HCT116 (cell line): ENCODE results near the gene TLE7. TPM values are rescaled to one million over a fixed set of nuclear protein-coding genes. Genes with fewer than 3 reads are reported as not detected.

Source experiments
- ATAC-seq: fragments of 200-7000 bp; cut with Tn5 transposase; 2 replicates; pipeline ENCODE4 v1.9.1; 2020; ENCODE audit warnings: mild to moderate bottlenecking, moderate library complexity
- BruUV-seq: library from RNA; stranded (reverse); fragments of 400-500 nt; replicated peaks from 2 replicates; lab custom pipeline; 2021; lab: Mats Ljungman, UMichigan
- CTCF ChIA-PET: fragments of 300-600 bp; sonication (Branson Sonifier 250); formaldehyde crosslinking; loops from one replicate; lab custom pipeline; 2021; ENCODE audit warnings: antibody characterized with exemption; lab: Charles Lee
- POLR2A ChIA-PET: fragments of 300-600, 350-600 bp; sonication (Branson Sonifier 250); formaldehyde crosslinking; loops from one replicate; lab custom pipeline; 2021; ENCODE audit warnings: antibody characterized with exemption; lab: Charles Lee
- RAD21 ChIA-PET, 2 experiments: fragments of 300-600 bp; sonication (Branson Sonifier 250); formaldehyde crosslinking; loops; one replicate each; lab custom pipeline; 2023; ENCODE audit warnings: low total read pairs in 2 of 2; ENCODE audit not compliant: uncharacterized antibody in 2 of 2, unreplicated experiment in 2 of 2, low non-redundant PET in 1 of 2; lab: Charles Lee
- DNase-seq: peaks from one replicate; pipeline ENCODE4 v3.0.0-alpha.2; 2010; ENCODE audit warnings: low read depth, low spot score
- H2AFZ ChIP-seq: fragments of 200-600 bp; shearing (Covaris generic), sonication (generic); 2 replicates; pipeline ENCODE4 v1.6.1; 2017; ENCODE audit warnings: low read depth, mixed run types, mixed read lengths, antibody characterized with exemption, low read length; ENCODE audit not compliant: poor library complexity, severe bottlenecking
- H3K27ac ChIP-seq: 2 replicates; pipeline ENCODE4 v1.5.1; 2012; ENCODE audit warnings: low read depth, low read length
- H3K27me3 ChIP-seq: fragments of 200-600 bp; sonication (generic); 2 replicates; pipeline ENCODE4 v1.6.1; 2016; ENCODE audit warnings: mixed run types, low read length, mixed read lengths; ENCODE audit not compliant: insufficient read depth
- H3K36me3 ChIP-seq, 2 experiments: fragments of 200-500 bp in 1 of 2; fragments of 200-600 bp in 1 of 2; sonication (Bioruptor generic) in 1 of 2; sonication (generic) in 1 of 2; 2 replicates each; pipeline versions ENCODE4 v1.5.1 to v1.6.1; 2014 to 2016; ENCODE audit warnings: low read length in 2 of 2, inconsistent platforms in 1 of 2, mixed read lengths in 1 of 2, mixed run types in 1 of 2; ENCODE audit not compliant: insufficient read depth in 2 of 2, control insufficient read depth in 1 of 2
- H3K4me1 ChIP-seq, 2 experiments: fragments of 200-600 bp in 1 of 2; sonication (generic) in 1 of 2; 2 replicates each; pipeline versions ENCODE4 v1.5.1 to v1.6.1; 2012 to 2017; ENCODE audit warnings: low read length in 2 of 2, inconsistent platforms in 1 of 2, mild to moderate bottlenecking in 1 of 2, mixed read lengths in 1 of 2, mixed run types in 1 of 2, moderate library complexity in 1 of 2; ENCODE audit not compliant: insufficient read depth in 2 of 2, control insufficient read depth in 1 of 2
- H3K4me2 ChIP-seq: fragments of 200-600 bp; sonication (generic); 2 replicates; pipeline ENCODE4 v1.6.1; 2017; ENCODE audit warnings: mixed run types, low read length, mixed read lengths
- H3K4me3 ChIP-seq, 2 experiments: fragments of 200-600 bp in 1 of 2; sonication (generic) in 1 of 2; replicated peaks in 1 of 2; 2 replicates each; pipeline ENCODE4 v1.5.1; 2011 to 2016; ENCODE audit warnings: low read length in 2 of 2, control low read depth in 1 of 2, low read depth in 1 of 2, mild to moderate bottlenecking in 1 of 2, mixed read lengths in 1 of 2, mixed run types in 1 of 2
- H3K79me2 ChIP-seq: fragments of 200-600 bp; sonication (generic); 2 replicates; pipeline ENCODE4 v1.6.1; 2017; ENCODE audit warnings: mild to moderate bottlenecking, mixed run types, low read length, moderate library complexity, mixed read lengths; ENCODE audit not compliant: insufficient read depth
- H3K9ac ChIP-seq: fragments of 200-600 bp; sonication (generic); 2 replicates; pipeline ENCODE4 v1.6.1; 2016; ENCODE audit warnings: low read length, mixed read lengths
- H3K9me2 ChIP-seq: fragments of 200-600 bp; sonication (generic), shearing (Covaris generic); 2 replicates; pipeline ENCODE4 v1.6.1; 2017; ENCODE audit warnings: mixed run types, mild to moderate bottlenecking, moderate library complexity; ENCODE audit not compliant: insufficient read depth
- H3K9me3 ChIP-seq, 2 experiments: fragments of 200-500 bp in 1 of 2; fragments of 200-600 bp in 1 of 2; sonication (Bioruptor generic) in 1 of 2; sonication (generic) in 1 of 2; 2 replicates each; pipeline ENCODE4 v1.6.1; 2014 to 2017; ENCODE audit warnings: low read length in 2 of 2, mixed read lengths in 2 of 2, inconsistent platforms in 1 of 2, low read depth in 1 of 2, mild to moderate bottlenecking in 1 of 2, mixed run types in 1 of 2, moderate library complexity in 1 of 2; ENCODE audit not compliant: control insufficient read depth in 1 of 2, insufficient read depth in 1 of 2
- H4K20me1 ChIP-seq: fragments of 200-600 bp; sonication (generic), shearing (Covaris generic); 2 replicates; pipeline ENCODE4 v1.6.1; 2017; ENCODE audit warnings: mixed run types, mild to moderate bottlenecking, moderate library complexity; ENCODE audit not compliant: insufficient read depth
- ATF3 ChIP-seq: IDR thresholded peaks from 2 replicates; pipeline ENCODE4 v1.6.1; 2012
- CBX3 ChIP-seq: IDR thresholded peaks from 2 replicates; pipeline ENCODE4 v1.6.1; 2012; ENCODE audit warnings: low read depth
- CEBPB ChIP-seq: IDR thresholded peaks from 2 replicates; pipeline ENCODE4 v1.6.1; 2012; ENCODE audit warnings: low read depth
- EGR1 ChIP-seq: IDR thresholded peaks from 2 replicates; pipeline ENCODE4 v1.6.1; 2012; ENCODE audit warnings: low read depth
- FOSL1 ChIP-seq: IDR thresholded peaks from 2 replicates; pipeline ENCODE4 v1.6.1; 2012; ENCODE audit warnings: low read depth
- POLR2A ChIP-seq: IDR thresholded peaks from 2 replicates; pipeline ENCODE4 v1.7.0; 2011; ENCODE audit warnings: borderline replicate concordance; ENCODE audit not compliant: insufficient read depth, insufficient read length; ENCODE audit errors: extremely low read depth
- POLR2AphosphoS5 ChIP-seq: IDR thresholded peaks from 2 replicates; pipeline ENCODE4 v1.6.1; 2011; ENCODE audit warnings: mild to moderate bottlenecking, low read depth, low read length, moderate library complexity
- RAD21 ChIP-seq: IDR thresholded peaks from 2 replicates; pipeline ENCODE4 v1.6.1; 2012; ENCODE audit warnings: low read depth, mild to moderate bottlenecking
- SIN3A ChIP-seq: IDR thresholded peaks from 2 replicates; pipeline ENCODE4 v1.6.1; 2012; ENCODE audit warnings: low read depth
- SP1 ChIP-seq: IDR thresholded peaks from 2 replicates; pipeline ENCODE4 v1.6.1; 2012; ENCODE audit warnings: low read depth
- TCF7L2 ChIP-seq: IDR thresholded peaks from 2 replicates; pipeline ENCODE4 v1.7.0; 2011; ENCODE audit warnings: borderline replicate concordance, inconsistent platforms; ENCODE audit not compliant: insufficient read depth, insufficient read length; ENCODE audit errors: extremely low read depth
- YY1 ChIP-seq: IDR thresholded peaks from 2 replicates; pipeline ENCODE4 v1.6.1; 2011; ENCODE audit warnings: low read length, low read depth, moderate library complexity, mild to moderate bottlenecking; ENCODE audit not compliant: insufficient replicate concordance; ENCODE audit errors: extremely low read depth
- ZFX ChIP-seq: fragments of 450-650 bp; IDR thresholded peaks from 2 replicates; pipeline ENCODE4 v1.6.1; 2017
- intact Hi-C: fragments of 100-400 bp; cut with micrococcal nuclease; formaldehyde crosslinking; loops from 2 replicates; pipeline ENCODE4 v1.10.0; 2022
- total RNA-seq: library from RNA; stranded (reverse); gene quantifications from one replicate; pipeline ENCODE4 v1.2.1, GENCODE V29; 2021; ENCODE audit not compliant: unreplicated experiment
- TF ChIP-seq, protein P1 (sequence below): IDR thresholded peaks from 2 replicates; pipeline ENCODE4 v1.6.1; 2012
- TF ChIP-seq, protein P2 (sequence below): IDR thresholded peaks from 2 replicates; pipeline ENCODE4 v1.6.1; 2011; ENCODE audit warnings: mild to moderate bottlenecking, low read length, moderate library complexity; ENCODE audit not compliant: insufficient replicate concordance; ENCODE audit errors: extremely low read depth
- TF ChIP-seq, protein P3 (sequence below): IDR thresholded peaks from 2 replicates; pipeline ENCODE4 v1.6.1; 2012; ENCODE audit warnings: low read depth

The TLE7 gene
- total RNA-seq, 1 experiment from 2014 or later, result not detected

GRCh38 chr16:71484006-71484893 is 42.4 kb upstream of the TLE7 start:
- Histone ChIP-seq H4K20me1 (no peaks in the 10 kb centered on the region), H3K4me2 (peak overlapping the region; percentile 82), H3K9ac (peak overlapping the region; percentile 76), H3K27me3 (no peaks in the 10 kb centered on the region), H3K4me3 (peak overlapping the region; percentile 71 to 75), H3K4me1 (peaks cover 4 to 13% of the 10 kb centered on the region in 2 experiments; a peak in 3 of 4 replicates), H3K9me3 (no peaks in the 10 kb centered on the region), H2AFZ (peak overlapping the region; percentile 88), H3K36me3 (no peaks in the 10 kb centered on the region), H3K27ac (peak overlapping the region; percentile 77), H3K9me2 (no peaks in the 10 kb centered on the region), H3K79me2 (no peaks in the 10 kb centered on the region)
- peak; percentile 92 for ATAC-seq
- no peak; the same call in 1 of the 2 replicates for TF ChIP-seq RAD21
- TF ChIP-seq YY1, result peak; percentile 24
- TF ChIP-seq SIN3A, result peak; percentile 85
- no peak for TF ChIP-seq FOSL1
- TF ChIP-seq, protein P1, sequence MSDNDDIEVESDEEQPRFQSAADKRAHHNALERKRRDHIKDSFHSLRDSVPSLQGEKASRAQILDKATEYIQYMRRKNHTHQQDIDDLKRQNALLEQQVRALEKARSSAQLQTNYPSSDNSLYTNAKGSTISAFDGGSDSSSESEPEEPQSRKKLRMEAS, result peak; percentile 48
- TF ChIP-seq SP1, result peak; percentile 44; the same call in 1 of the 2 replicates
- TF ChIP-seq EGR1, result no peak
- TF ChIP-seq CEBPB, result no peak
- TF ChIP-seq, protein P2, sequence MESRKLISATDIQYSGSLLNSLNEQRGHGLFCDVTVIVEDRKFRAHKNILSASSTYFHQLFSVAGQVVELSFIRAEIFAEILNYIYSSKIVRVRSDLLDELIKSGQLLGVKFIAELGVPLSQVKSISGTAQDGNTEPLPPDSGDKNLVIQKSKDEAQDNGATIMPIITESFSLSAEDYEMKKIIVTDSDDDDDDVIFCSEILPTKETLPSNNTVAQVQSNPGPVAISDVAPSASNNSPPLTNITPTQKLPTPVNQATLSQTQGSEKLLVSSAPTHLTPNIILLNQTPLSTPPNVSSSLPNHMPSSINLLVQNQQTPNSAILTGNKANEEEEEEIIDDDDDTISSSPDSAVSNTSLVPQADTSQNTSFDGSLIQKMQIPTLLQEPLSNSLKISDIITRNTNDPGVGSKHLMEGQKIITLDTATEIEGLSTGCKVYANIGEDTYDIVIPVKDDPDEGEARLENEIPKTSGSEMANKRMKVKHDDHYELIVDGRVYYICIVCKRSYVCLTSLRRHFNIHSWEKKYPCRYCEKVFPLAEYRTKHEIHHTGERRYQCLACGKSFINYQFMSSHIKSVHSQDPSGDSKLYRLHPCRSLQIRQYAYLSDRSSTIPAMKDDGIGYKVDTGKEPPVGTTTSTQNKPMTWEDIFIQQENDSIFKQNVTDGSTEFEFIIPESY, result peak; percentile 16
- peak; percentile 39 for TF ChIP-seq TCF7L2
- no peak for TF ChIP-seq ATF3
- TF ChIP-seq POLR2A, result peak; percentile 81
- no peak; the same call in 1 of the 2 replicates for TF ChIP-seq ZFX
- peak; percentile 86 for TF ChIP-seq CBX3
- TF ChIP-seq POLR2AphosphoS5, result peak; percentile 87
- TF ChIP-seq, protein P3, sequence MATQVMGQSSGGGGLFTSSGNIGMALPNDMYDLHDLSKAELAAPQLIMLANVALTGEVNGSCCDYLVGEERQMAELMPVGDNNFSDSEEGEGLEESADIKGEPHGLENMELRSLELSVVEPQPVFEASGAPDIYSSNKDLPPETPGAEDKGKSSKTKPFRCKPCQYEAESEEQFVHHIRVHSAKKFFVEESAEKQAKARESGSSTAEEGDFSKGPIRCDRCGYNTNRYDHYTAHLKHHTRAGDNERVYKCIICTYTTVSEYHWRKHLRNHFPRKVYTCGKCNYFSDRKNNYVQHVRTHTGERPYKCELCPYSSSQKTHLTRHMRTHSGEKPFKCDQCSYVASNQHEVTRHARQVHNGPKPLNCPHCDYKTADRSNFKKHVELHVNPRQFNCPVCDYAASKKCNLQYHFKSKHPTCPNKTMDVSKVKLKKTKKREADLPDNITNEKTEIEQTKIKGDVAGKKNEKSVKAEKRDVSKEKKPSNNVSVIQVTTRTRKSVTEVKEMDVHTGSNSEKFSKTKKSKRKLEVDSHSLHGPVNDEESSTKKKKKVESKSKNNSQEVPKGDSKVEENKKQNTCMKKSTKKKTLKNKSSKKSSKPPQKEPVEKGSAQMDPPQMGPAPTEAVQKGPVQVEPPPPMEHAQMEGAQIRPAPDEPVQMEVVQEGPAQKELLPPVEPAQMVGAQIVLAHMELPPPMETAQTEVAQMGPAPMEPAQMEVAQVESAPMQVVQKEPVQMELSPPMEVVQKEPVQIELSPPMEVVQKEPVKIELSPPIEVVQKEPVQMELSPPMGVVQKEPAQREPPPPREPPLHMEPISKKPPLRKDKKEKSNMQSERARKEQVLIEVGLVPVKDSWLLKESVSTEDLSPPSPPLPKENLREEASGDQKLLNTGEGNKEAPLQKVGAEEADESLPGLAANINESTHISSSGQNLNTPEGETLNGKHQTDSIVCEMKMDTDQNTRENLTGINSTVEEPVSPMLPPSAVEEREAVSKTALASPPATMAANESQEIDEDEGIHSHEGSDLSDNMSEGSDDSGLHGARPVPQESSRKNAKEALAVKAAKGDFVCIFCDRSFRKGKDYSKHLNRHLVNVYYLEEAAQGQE, result no peak
- intact Hi-C loops, result loop anchor here (1.0 kb wide), 1 partner anchor 22 kb away; the partner anchor contains the start of gene ZNF23
- CTCF ChIA-PET, result interaction anchor here (1.1 kb wide), 2 partner anchors 15 to 71 kb away, joined by 4 to 5 read pairs; no protein-coding TSS in a partner anchor
- RAD21 ChIA-PET, result no interaction called here
- TSS peak; percentile 90 for BruUV-seq
- DNase-seq, result peak; percentile 93
- POLR2A ChIA-PET, result interaction anchor here (0.7 to 1.6 kb wide), 5 partner anchors 9 to 705 kb away, joined by 3 to 11 read pairs (median 4); partner anchors contain the start of gene ZNF23
